ENCODE measurements around the gene NUP43.
"Not testable (repeated sequence)": the region's sequence is repeated elsewhere in the genome, so short reads cannot be mapped to it uniquely, and the experiment has no call there.

Gene NUP43

DNA sequence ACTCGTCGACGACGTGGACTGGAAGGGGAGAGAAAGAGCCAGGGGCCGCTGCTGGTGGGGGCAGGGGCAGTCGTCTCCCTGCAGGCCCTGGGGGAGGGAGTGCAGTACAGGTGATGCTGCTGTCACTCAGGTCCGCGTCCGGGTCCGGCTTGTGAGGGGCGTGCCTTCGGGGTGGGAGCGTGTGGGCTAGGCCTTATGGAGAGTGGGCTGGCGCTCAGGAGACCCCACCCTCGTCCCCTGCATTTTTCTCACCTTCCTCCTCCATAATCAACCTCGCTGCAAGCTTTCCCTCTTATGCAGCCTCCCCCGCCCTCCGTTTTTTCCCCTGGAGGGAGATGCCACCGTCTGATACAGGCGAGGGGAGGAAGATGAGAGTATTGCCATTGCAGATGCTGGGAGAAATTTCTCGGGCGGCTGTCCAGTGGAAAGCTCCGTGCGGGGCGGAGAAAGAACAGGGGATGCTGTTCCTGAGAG, 3.8 kb upstream of the NUP43 start:
- POLR2A ChIA-PET: interaction anchor here (0.6 to 1.3 kb wide), 4 partner anchors 11 to 65 kb away, joined by 3 to 6 read pairs (median 3); partner anchors contain the start of gene LATS1
- DNase-seq: peak; percentile 42 to 66 (median 61)
- CTCF ChIA-PET: interaction anchor here (1.6 to 1.7 kb wide), 2 partner anchors 9 to 13 kb away, joined by 3 to 4 read pairs; no protein-coding TSS in a partner anchor
- no peaks in the 10 kb centered on the region for H3K36me3 ChIP-seq (ENCODE audit: control insufficient read depth in 4 of 4, insufficient read depth in 4 of 4, low read length in 3 of 4)
- H3K27me3 ChIP-seq (replicated peaks in 2 of 5; ENCODE audit: control insufficient read depth in 4 of 5, insufficient read depth in 5 of 5, low read length in 4 of 5): no peaks in the 10 kb centered on the region
- H3K9me3 ChIP-seq (ENCODE audit: control extremely low read depth in 1 of 5, control insufficient read depth in 4 of 5, insufficient read depth in 2 of 5, low read depth in 1 of 5, low read length in 4 of 5): no peaks in the 10 kb centered on the region
- peaks cover 8 to 32% (median 22%) of the 10 kb centered on the region in 4 experiments for H3K4me1 ChIP-seq (ENCODE audit: control extremely low read depth in 1 of 4, control insufficient read depth in 4 of 4, insufficient read depth in 4 of 4, low read length in 3 of 4)
- under 1% methylated on average over 17 of the region's 25 CpGs for WGBS (ENCODE audit: insufficient coverage)
- peak overlapping the region; percentile 46 to 89 for H3K27ac ChIP-seq (ENCODE audit: insufficient read depth in 1 of 2, low read depth in 1 of 2, low read length in 2 of 2, poor library complexity in 1 of 2, severe bottlenecking in 2 of 2)
- H3K4me3 ChIP-seq (ENCODE audit: control insufficient read depth in 1 of 7, extremely low read depth in 1 of 7, insufficient read depth in 4 of 7, low read depth in 2 of 7, low read length in 6 of 7): peak overlapping the region; percentile 69 to 98 (median 90)

- Histone ChIP-seq H3K36me3 (ENCODE audit: control insufficient read depth in 4 of 4, insufficient read depth in 4 of 4, low read length in 3 of 4) (no peaks in the 10 kb centered on the region), H3K9me3 (ENCODE audit: control extremely low read depth in 1 of 5, control insufficient read depth in 4 of 5, insufficient read depth in 2 of 5, low read depth in 1 of 5, low read length in 4 of 5) (no peaks in the 10 kb centered on the region), H3K27me3 (replicated peaks in 2 of 5; ENCODE audit: control insufficient read depth in 4 of 5, insufficient read depth in 5 of 5, low read length in 4 of 5) (no peaks in the 10 kb centered on the region), H3K27ac (ENCODE audit: insufficient read depth in 1 of 2, low read depth in 1 of 2, low read length in 2 of 2, poor library complexity in 1 of 2, severe bottlenecking in 2 of 2) (peak within 1 kb of the TSS; percentile 46 to 89), H3K4me1 (ENCODE audit: control extremely low read depth in 1 of 4, control insufficient read depth in 4 of 4, insufficient read depth in 4 of 4, low read length in 3 of 4) (peaks cover 8 to 37% (median 23%) of the 10 kb centered on the region in 4 experiments), H3K4me3 (ENCODE audit: control insufficient read depth in 1 of 7, extremely low read depth in 1 of 7, insufficient read depth in 4 of 7, low read depth in 2 of 7, low read length in 6 of 7) (peak within 1 kb of the TSS; percentile 69 to 98 (median 90))
- ChIA-PET CTCF (interaction anchor here (1.2 to 1.7 kb wide), 3 partner anchors 9 to 27 kb away, joined by 3 to 4 read pairs (median 3); no protein-coding TSS in a partner anchor), POLR2A (interaction anchor here (1.2 to 1.3 kb wide), 3 partner anchors 11 to 33 kb away, joined by 3 to 6 read pairs (median 3); partner anchors contain the start of gene LATS1)
- WGBS (ENCODE audit: insufficient coverage): under 1% methylated on average over 50 of the region's 60 CpGs
- peak; percentile 91 to 95 (median 95) for DNase-seq
These were observed 3.3 kb upstream of the NUP43 start, which contains the start of gene PCMT1 for GRCh38 chr6:149749594-149750135. Gene PCMT1 (plus strand): TSS chr6:149749741. CDS start chr6:149749902, 161 bp downstream.

DNA sequence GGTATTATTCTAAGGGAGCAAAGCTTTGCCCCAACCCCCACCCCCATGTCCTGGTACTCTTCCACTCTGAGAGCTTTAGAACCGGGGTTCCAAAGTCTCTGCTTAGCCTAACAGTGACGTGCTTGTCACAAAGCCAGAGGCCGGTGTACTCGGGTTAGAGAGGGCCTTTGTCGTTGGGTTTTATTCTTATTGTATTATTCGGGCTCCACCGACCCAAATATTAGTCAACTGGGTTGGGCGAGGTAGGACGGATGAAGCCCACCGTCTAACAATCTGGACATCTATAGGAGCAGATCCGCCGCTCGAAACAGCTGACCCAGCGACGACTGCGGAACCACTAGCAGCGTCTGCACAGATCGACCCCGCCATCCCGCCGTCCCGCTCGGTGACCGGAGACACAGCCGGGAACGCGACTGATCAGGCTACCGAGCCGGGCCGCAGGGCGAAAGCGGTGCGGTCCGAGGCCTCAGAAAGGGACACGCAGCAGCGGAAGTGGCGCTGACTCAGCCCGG, 2.8 kb upstream of the NUP43 start:
- H3K27me3 ChIP-seq (replicated peaks in 2 of 5; ENCODE audit: control insufficient read depth in 4 of 5, insufficient read depth in 5 of 5, low read length in 4 of 5); H3K36me3 ChIP-seq (ENCODE audit: control insufficient read depth in 4 of 4, insufficient read depth in 4 of 4, low read length in 3 of 4); H3K9me3 ChIP-seq (ENCODE audit: control extremely low read depth in 1 of 5, control insufficient read depth in 4 of 5, insufficient read depth in 2 of 5, low read depth in 1 of 5, low read length in 4 of 5); DNase-seq: not testable (repeated sequence)
- 1% methylated on average over 22 of the region's 38 CpGs for WGBS (ENCODE audit: insufficient coverage)
- CTCF ChIA-PET: interaction anchor here (1.2 to 1.7 kb wide), 4 partner anchors 10 to 27 kb away, joined by 3 to 4 read pairs (median 3); no protein-coding TSS in a partner anchor
- peak overlapping the region in 6 of 7 experiments; percentile 38 to 98 (median 91) for H3K4me3 ChIP-seq (ENCODE audit: control insufficient read depth in 1 of 7, extremely low read depth in 1 of 7, insufficient read depth in 4 of 7, low read depth in 2 of 7, low read length in 6 of 7)
- POLR2A ChIA-PET: interaction anchor here (1.2 kb wide), 1 partner anchor 32 kb away, joined by 3 read pairs; no protein-coding TSS in a partner anchor
- H3K4me1 ChIP-seq (ENCODE audit: control extremely low read depth in 1 of 4, control insufficient read depth in 4 of 4, insufficient read depth in 4 of 4, low read length in 3 of 4): peaks cover 8 to 37% (median 23%) of the 10 kb centered on the region in 4 experiments
- H3K27ac ChIP-seq (ENCODE audit: insufficient read depth in 1 of 2, low read depth in 1 of 2, low read length in 2 of 2, poor library complexity in 1 of 2, severe bottlenecking in 2 of 2): peak overlapping the region in 1 of 2 experiments; percentile 89

GRCh38 chr6:149745252-149745651, 1.1 kb downstream of the NUP43 start:
- POLR2A ChIA-PET: interaction anchor here (0.6 to 1.2 kb wide), 4 partner anchors 14 to 1643 kb away, joined by 3 to 6 read pairs (median 4); no protein-coding TSS in a partner anchor
- not testable (repeated sequence) for DNase-seq; H3K9me3 ChIP-seq (ENCODE audit: control extremely low read depth in 1 of 5, control insufficient read depth in 4 of 5, insufficient read depth in 2 of 5, low read depth in 1 of 5, low read length in 4 of 5); H3K27me3 ChIP-seq (replicated peaks in 2 of 5; ENCODE audit: control insufficient read depth in 4 of 5, insufficient read depth in 5 of 5, low read length in 4 of 5)
- CTCF ChIA-PET: interaction anchor here (1.2 to 3.7 kb wide), 6 partner anchors 11 to 85 kb away, joined by 3 to 15 read pairs (median 4); no protein-coding TSS in a partner anchor
- peak overlapping the region in 6 of 7 experiments; percentile 87 to 98 (median 94) for H3K4me3 ChIP-seq (ENCODE audit: control insufficient read depth in 1 of 7, extremely low read depth in 1 of 7, insufficient read depth in 4 of 7, low read depth in 2 of 7, low read length in 6 of 7)
- H3K27ac ChIP-seq (ENCODE audit: insufficient read depth in 1 of 2, low read depth in 1 of 2, low read length in 2 of 2, poor library complexity in 1 of 2, severe bottlenecking in 2 of 2): peak overlapping the region in 1 of 2 experiments; percentile 87
- 100% methylated on average over 5 of the region's 10 CpGs for WGBS (ENCODE audit: insufficient coverage)
- H3K36me3 ChIP-seq (ENCODE audit: control insufficient read depth in 4 of 4, insufficient read depth in 4 of 4, low read length in 3 of 4): peaks cover 0 to 29% (median 16%) of the 10 kb centered on the region in 4 experiments
- H3K4me1 ChIP-seq (ENCODE audit: control extremely low read depth in 1 of 4, control insufficient read depth in 4 of 4, insufficient read depth in 4 of 4, low read length in 3 of 4): peaks cover 6 to 22% (median 12%) of the 10 kb centered on the region in 4 experiments

- DNase-seq: no peak
- CTCF ChIA-PET: interaction anchor here (1.1 kb wide), 1 partner anchor 11 kb away, joined by 7 read pairs; the partner anchor contains the start of gene NUP43
- POLR2A ChIA-PET: no interaction called here
- no CpG with 5 or more reads among the region's 1 CpG for WGBS (ENCODE audit: insufficient coverage)
- H3K9me3 ChIP-seq (ENCODE audit: control extremely low read depth in 1 of 5, control insufficient read depth in 4 of 5, insufficient read depth in 2 of 5, low read depth in 1 of 5, low read length in 4 of 5): no peaks in the 10 kb centered on the region
- H3K36me3 ChIP-seq (ENCODE audit: control insufficient read depth in 4 of 4, insufficient read depth in 4 of 4, low read length in 3 of 4): peaks cover 3 to 65% (median 46%) of the 10 kb centered on the region in 4 experiments
- no peak overlapping the region for H3K27ac ChIP-seq (ENCODE audit: insufficient read depth in 1 of 2, low read depth in 1 of 2, low read length in 2 of 2, poor library complexity in 1 of 2, severe bottlenecking in 2 of 2)
- H3K27me3 ChIP-seq (replicated peaks in 2 of 5; ENCODE audit: control insufficient read depth in 4 of 5, insufficient read depth in 5 of 5, low read length in 4 of 5): no peaks in the 10 kb centered on the region
- peaks cover 0 to 3% (median under 1%) of the 10 kb centered on the region in 4 experiments for H3K4me1 ChIP-seq (ENCODE audit: control extremely low read depth in 1 of 4, control insufficient read depth in 4 of 4, insufficient read depth in 4 of 4, low read length in 3 of 4)
- H3K4me3 ChIP-seq (ENCODE audit: control insufficient read depth in 1 of 7, extremely low read depth in 1 of 7, insufficient read depth in 4 of 7, low read depth in 2 of 7, low read length in 6 of 7): no peak overlapping the region
These were observed 11.4 kb downstream of the NUP43 start for GRCh38 chr6:149734915-149735314.

GRCh38 chr6:149733089-149733720, 13.1 kb downstream of the NUP43 start:
- H3K36me3 ChIP-seq (ENCODE audit: control insufficient read depth in 4 of 4, insufficient read depth in 4 of 4, low read length in 3 of 4): peaks cover 3 to 59% (median 40%) of the 10 kb centered on the region in 4 experiments
- H3K27ac ChIP-seq (ENCODE audit: insufficient read depth in 1 of 2, low read depth in 1 of 2, low read length in 2 of 2, poor library complexity in 1 of 2, severe bottlenecking in 2 of 2): no peak overlapping the region
- H3K27me3 ChIP-seq (replicated peaks in 2 of 5; ENCODE audit: control insufficient read depth in 4 of 5, insufficient read depth in 5 of 5, low read length in 4 of 5): no peaks in the 10 kb centered on the region
- peaks cover 2 to 19% (median 14%) of the 10 kb centered on the region in 4 experiments for H3K4me1 ChIP-seq (ENCODE audit: control extremely low read depth in 1 of 4, control insufficient read depth in 4 of 4, insufficient read depth in 4 of 4, low read length in 3 of 4)
- DNase-seq: no peak
- no peak overlapping the region for H3K4me3 ChIP-seq (ENCODE audit: control insufficient read depth in 1 of 7, extremely low read depth in 1 of 7, insufficient read depth in 4 of 7, low read depth in 2 of 7, low read length in 6 of 7)
- CTCF ChIA-PET: interaction anchor here (0.6 to 1.8 kb wide), 3 partner anchors 10 to 22 kb away, joined by 3 to 5 read pairs (median 3); no protein-coding TSS in a partner anchor
- WGBS (ENCODE audit: insufficient coverage): 100% methylated on average over 1 of the region's 2 CpGs
- POLR2A ChIA-PET: no interaction called here
- no peaks in the 10 kb centered on the region for H3K9me3 ChIP-seq (ENCODE audit: control extremely low read depth in 1 of 5, control insufficient read depth in 4 of 5, insufficient read depth in 2 of 5, low read depth in 1 of 5, low read length in 4 of 5)
